HG03064 (cell line): ENCODE measurements around the gene CAMTA2.
"Not testable (repeated sequence)": the region's sequence is repeated elsewhere in the genome, so short reads cannot be mapped to it uniquely, and the experiment has no call there.

ENCODE experiments used
- ATAC-seq: cut with Tn5 transposase; IDR thresholded peaks from one replicate; pipeline ENCODE4 v1.9.1; 2021; ENCODE audit warnings: low read depth; ENCODE audit not compliant: unreplicated experiment

CAMTA2 gene

GRCh38 chr17:4986951-4987766 is at the start of gene CAMTA2:
CAMTA2 (minus strand) TSS chr17:4987675; CDS start chr17:4986222, 1,453 bp downstream.
- peak; percentile 59 for ATAC-seq

DNA sequence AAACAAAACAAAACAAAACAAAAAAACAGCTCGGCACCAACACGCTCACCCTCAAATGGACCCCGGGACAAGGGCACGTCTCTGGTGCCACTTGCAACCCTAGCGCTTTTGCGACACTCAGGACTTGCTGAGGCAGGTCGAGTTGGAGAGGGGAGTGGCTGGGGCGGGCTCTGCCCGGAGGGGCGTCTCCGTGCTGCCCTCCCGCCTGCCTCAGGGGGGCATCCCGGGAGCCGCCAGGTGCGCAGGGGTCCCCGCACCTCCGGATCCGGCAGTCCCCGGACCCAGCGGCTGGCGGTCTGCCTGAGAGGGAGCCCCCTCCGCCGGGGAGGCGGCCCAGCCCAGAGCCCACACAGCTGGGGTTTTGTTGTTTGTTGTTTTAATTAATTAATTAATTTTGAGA is 47.8 kb upstream of the CAMTA2 start, which contains the start of gene SLC52A1:
Gene SLC52A1, minus strand, starts transcription at position 112 of the 400 bp plus-strand sequence. CDS start 820 bp downstream, outside the sequence.
- ATAC-seq = no peak

DNA sequence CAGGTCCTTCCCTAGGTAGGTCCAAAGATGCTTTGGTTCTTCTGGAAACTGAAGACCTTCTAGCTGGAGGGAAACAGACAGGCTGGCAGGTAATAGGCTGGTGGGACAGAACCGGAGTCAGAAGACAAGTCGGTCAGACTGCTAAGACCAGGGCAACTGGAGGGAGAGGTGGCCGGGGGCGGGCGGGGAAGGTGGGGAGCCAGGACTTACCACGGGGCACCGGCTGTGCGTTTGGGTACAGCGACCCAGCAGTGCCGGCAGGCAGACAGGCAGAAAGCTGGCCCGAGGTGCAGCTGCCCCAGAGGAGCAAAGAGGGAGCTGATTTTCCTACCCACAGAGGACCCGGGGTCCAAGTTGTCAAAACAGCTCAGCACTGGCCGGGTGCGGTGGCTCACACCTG is 47.2 kb upstream of the CAMTA2 start:
- no peak for ATAC-seq

DNA sequence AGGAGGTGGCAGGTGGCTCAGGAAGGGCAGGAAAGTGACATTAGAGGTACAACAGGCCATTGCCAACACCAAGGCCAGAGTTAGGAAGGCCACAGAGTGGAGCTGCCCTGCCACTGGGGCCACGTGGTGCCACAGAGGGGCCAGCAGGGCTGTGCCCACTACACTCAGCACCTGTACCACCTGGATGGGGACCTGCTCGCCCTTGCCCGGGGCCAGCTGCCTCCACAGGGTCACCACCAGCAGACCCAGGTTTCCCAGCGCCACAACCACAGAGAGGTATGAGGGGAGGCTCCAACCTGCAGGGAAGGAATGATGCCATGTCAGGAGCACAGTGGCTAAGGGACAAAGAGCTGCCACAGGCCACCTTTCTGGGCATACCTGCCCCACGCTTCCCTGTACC is 46.6 kb upstream of the CAMTA2 start:
- ATAC-seq = no peak

GRCh38 chr17:5033352-5034015 is 46.0 kb upstream of the CAMTA2 start:
- no peak for ATAC-seq

DNA sequence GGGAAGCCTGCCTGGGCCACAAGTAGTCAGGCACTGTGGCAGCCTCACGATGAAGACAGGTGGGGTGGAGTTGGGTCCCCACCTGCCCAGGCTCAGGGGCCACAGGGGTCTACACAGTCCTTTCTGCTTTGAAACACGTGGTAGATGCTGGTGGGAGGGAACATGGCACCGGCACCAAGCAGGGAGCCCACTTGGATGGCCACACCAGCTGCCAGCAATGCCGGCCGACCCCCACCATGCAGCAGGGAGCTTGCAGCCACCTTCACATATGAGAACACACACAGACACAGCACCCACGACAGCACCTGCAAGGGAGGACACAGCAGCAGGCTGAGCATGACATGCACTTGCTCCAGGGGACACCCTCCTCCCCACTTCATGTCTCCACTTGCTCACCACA is 45.4 kb upstream of the CAMTA2 start:
- no peak for ATAC-seq

DNA sequence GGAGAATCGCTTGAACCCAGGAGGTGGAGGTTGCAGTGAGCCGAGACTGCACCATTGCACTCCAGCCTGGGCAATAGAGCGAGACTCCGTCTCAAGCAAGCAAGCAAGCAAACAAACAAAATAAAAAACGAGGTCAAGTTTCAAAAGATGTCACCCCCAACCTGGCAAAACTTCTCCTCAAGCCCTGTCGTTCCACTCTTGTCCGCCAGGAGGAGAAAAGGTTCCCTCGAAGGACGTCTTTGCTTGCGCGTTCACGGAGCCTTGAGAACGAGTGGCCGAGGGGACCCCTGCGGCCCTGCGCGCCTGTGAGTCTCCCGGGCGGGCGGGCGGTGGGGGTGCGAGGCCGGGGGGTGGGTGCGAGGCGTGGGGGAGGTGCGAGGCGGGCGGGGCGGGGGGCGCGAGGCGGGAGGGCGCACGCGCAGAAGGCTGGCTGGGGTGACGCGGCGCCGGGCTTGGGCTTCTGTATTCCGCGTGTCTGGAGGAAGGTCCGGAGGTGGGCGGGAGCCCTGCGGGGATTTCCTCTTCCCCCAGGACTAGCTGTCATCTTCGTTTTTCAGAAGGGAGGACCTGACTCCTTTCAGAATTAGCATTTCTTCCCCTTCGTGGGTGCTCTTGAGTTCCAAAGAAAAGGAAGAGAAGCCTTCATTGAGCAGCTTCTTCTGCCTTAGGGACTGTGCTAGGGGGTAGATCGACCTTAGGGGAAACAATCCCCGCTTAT is 44.0 kb upstream of the CAMTA2 start:
- ATAC-seq = no peak

- ATAC-seq = not testable (repeated sequence)
These were observed 42.7 kb upstream of the CAMTA2 start for GRCh38 chr17:5030168-5030567.

DNA sequence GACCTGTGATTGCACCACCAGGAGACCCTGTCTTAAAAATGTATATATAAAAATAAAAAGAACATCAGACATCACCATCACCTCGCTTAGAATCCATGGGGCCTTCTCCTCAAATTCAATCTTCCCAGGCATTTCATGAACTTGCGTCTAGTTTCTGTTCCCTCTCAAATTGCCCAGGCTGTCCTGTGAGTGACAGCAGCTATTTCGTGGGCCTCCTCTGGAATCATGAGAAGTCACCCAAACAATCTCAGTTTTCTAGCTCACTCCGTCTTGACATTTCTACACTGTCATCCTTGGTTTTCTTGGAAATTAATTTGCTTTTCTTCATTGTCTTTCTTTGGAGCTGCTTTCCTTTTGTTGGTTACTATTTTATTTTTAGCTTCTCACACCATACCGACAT is 40.4 kb upstream of the CAMTA2 start:
- no peak for ATAC-seq

DNA sequence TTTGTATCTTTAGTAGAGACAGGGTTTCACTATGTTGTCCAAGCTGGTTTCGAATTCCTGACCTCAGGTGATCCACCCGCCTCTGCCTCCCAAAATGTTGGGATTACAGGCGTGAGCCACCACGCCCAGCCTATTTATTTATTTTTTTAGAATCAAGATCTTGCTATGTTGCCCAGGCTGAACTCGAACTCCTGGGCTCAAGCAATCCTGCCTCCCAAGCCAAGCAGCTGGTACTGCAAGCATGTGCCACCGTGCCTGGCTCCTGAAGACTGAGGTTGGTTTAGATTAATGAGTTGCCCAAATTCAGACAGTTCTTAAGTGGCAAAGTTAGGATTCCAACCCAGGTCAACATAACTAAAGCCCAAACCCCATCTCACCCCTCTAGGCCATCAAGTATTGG is 39.8 kb upstream of the CAMTA2 start:
- ATAC-seq = no peak

DNA sequence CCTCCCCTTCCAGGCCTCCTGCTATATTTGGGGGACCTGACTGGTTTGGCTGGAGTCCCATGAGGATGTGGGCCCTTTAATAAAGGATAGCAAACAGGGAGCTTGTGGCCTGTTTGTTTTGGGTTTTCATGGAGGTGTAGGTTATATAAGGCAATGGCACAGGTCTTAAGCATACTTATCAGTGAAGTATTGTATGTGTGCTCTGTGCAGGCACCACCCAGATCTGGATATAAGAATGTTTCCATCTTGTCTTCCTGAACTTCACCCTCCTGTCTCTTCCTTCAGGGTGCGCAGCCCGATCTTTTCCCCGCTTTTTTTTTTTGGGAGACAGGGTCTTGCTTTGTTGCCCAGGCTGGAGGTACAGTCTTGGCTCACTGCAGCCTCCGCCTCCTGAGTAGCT is 37.1 kb upstream of the CAMTA2 start:
- ATAC-seq = no peak

- no peak for ATAC-seq
These were observed 36.2 kb upstream of the CAMTA2 start for GRCh38 chr17:5023588-5024147.

DNA sequence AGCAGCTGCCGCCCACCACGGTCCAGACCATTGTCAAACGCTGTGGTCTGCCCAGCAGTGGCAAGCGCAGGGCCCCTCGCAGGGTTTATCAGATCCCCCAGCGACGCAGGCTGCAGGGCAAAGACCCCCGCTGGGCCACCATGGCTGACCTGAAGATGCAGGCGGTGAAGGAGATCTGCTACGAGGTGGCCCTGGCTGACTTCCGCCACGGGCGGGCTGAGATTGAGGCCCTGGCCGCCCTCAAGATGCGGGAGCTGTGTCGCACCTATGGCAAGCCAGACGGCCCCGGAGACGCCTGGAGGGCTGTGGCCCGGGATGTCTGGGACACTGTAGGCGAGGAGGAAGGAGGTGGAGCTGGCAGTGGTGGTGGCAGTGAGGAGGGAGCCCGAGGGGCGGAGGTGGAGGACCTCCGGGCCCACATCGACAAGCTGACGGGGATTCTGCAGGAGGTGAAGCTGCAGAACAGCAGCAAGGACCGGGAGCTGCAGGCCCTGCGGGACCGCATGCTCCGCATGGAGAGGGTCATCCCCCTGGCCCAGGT is 34.8 kb upstream of the CAMTA2 start:
- ATAC-seq = no peak

DNA sequence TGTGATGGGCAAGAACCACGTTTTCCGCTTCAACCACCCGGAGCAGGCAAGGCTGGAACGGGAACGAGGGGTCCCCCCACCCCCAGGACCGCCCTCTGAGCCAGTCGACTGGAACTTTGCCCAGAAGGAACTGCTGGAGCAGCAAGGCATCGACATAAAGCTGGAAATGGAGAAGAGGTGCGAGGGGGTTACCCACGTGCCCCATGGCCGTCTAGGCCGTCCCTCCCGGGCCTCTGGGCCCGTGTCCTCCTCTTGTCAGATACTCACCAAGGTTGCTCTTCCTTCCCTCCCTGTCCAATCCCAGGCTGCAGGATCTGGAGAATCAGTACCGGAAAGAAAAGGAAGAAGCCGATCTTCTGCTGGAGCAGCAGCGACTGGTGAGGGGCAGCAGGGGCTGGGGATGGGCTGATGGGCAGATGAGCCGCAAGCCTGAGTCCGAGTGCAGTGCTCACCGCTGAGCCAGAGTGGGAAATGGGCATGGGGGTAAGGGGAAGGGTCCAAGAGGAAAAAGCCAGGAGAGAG is 33.1 kb upstream of the CAMTA2 start:
- ATAC-seq = no peak

- no peak for ATAC-seq
These were observed 32.0 kb upstream of the CAMTA2 start for GRCh38 chr17:5019475-5019956.

GRCh38 chr17:5014357-5014756 is 26.9 kb upstream of the CAMTA2 start:
- ATAC-seq = no peak

- ATAC-seq = no peak
These were observed 24.5 kb upstream of the CAMTA2 start for GRCh38 chr17:5011928-5012327.

GRCh38 chr17:5003214-5003867 is 15.9 kb upstream of the CAMTA2 start:
- no peak for ATAC-seq

GRCh38 chr17:5002121-5002788 is 14.8 kb upstream of the CAMTA2 start:
- no peak for ATAC-seq
